HepG2 (cell line): ENCODE results near the gene PEX14. TPM values are rescaled to one million over a fixed set of nuclear protein-coding genes. Genes with fewer than 3 reads are reported as not detected.

Experiments used
- ARID2 ChIP-seq: sonication (generic); formaldehyde crosslinking; IDR thresholded peaks from 2 replicates; pipeline ENCODE4 v1.8.1; 2022; ENCODE audit warnings: mild to moderate bottlenecking, missing genetic modification reagents, borderline replicate concordance
- BORCS8-MEF2B ChIP-seq: sonication (generic); formaldehyde crosslinking; IDR thresholded peaks from 2 replicates; pipeline ENCODE4 v1.8.0; 2022; ENCODE audit warnings: mild to moderate bottlenecking, missing genetic modification reagents
- FOXK2 ChIP-seq: fragments of 450-650 bp; IDR thresholded peaks from 2 replicates; pipeline ENCODE4 v1.6.1; 2016
- KLF15 ChIP-seq: sonication (generic); formaldehyde crosslinking; IDR thresholded peaks from 2 replicates; pipeline ENCODE4 v1.8.1; 2023; ENCODE audit warnings: borderline replicate concordance, mild to moderate bottlenecking, inconsistent platforms, missing genetic modification reagents, mixed read lengths
- KLF6 ChIP-seq: IDR thresholded peaks from 2 replicates; pipeline ENCODE4 v1.8.0; 2016; ENCODE audit warnings: missing biosample characterization, missing genetic modification reagents
- KLF9 ChIP-seq: IDR thresholded peaks from 2 replicates; pipeline ENCODE4 v1.6.1; 2016; ENCODE audit warnings: low read depth
- MAFF ChIP-seq: IDR thresholded peaks from 2 replicates; pipeline ENCODE4 v1.6.1; 2011; ENCODE audit warnings: low read depth, low read length, improper control_type of control experiment
- PHF21A ChIP-seq: sonication (generic); formaldehyde crosslinking; IDR thresholded peaks from 2 replicates; pipeline ENCODE4 v1.5.0; 2020; ENCODE audit warnings: mild to moderate bottlenecking, missing genetic modification reagents
- POLR2AphosphoS2 ChIP-seq: IDR thresholded peaks from 2 replicates; pipeline ENCODE4 v1.6.1; 2011; ENCODE audit warnings: low read depth, low read length, improper control_type of control experiment
- RARG ChIP-seq: sonication (generic); formaldehyde crosslinking; IDR thresholded peaks from 2 replicates; pipeline ENCODE4 v1.4.0; 2020; ENCODE audit warnings: low read depth, mild to moderate bottlenecking, missing genetic modification reagents
- ZNF20 ChIP-seq: sonication (generic); formaldehyde crosslinking; IDR thresholded peaks from 2 replicates; pipeline ENCODE4 v1.4.0; 2020; ENCODE audit warnings: mild to moderate bottlenecking, moderate library complexity, missing genetic modification reagents
- ZNF234 ChIP-seq: sonication (generic); formaldehyde crosslinking; conservative IDR thresholded peaks from 2 replicates; pipeline ENCODE4 v1.5.1; 2020; ENCODE audit warnings: mild to moderate bottlenecking, missing genetic modification reagents
- ZNF256 ChIP-seq: sonication (generic); formaldehyde crosslinking; conservative IDR thresholded peaks from 2 replicates; pipeline ENCODE4 v1.4.0; 2020; ENCODE audit warnings: missing genetic modification reagents
- ZNF430 ChIP-seq: sonication (generic); formaldehyde crosslinking; IDR thresholded peaks from 2 replicates; pipeline ENCODE4 v1.9.0; 2021; ENCODE audit warnings: mild to moderate bottlenecking, missing genetic modification reagents
- ZNF431 ChIP-seq: sonication (generic); formaldehyde crosslinking; IDR thresholded peaks from 2 replicates; pipeline ENCODE4 v1.9.0; 2022; ENCODE audit warnings: missing genetic modification reagents, low read depth, mild to moderate bottlenecking, borderline replicate concordance
- ZNF746 ChIP-seq: sonication (generic); formaldehyde crosslinking; IDR thresholded peaks from 2 replicates; pipeline ENCODE4 v1.8.0; 2022; ENCODE audit warnings: mild to moderate bottlenecking, missing genetic modification reagents
- ZSCAN20 ChIP-seq: sonication (generic); formaldehyde crosslinking; IDR thresholded peaks from 2 replicates; pipeline ENCODE4 v1.4.0; 2020; ENCODE audit warnings: missing genetic modification reagents, mild to moderate bottlenecking, borderline replicate concordance
- polyA plus RNA-seq, 8 experiments: library from polyadenylated mRNA; depleted of rRNA in 3 of 8; stranded (reverse) in 7 of 8; unstranded in 1 of 8; fragments of >200 nt; fragmentation: Illumina TruSeq in 4 of 8; extraction: Trizol in 4 of 8; gene quantifications; 2 replicates each; pipeline versions ENCODE4 v1.2.1 to v1.2.3, GENCODE V29; 2011 to 2016; ENCODE audit warnings: low read depth in 4 of 8, missing spikeins in 1 of 8, mixed read lengths in 1 of 8; ENCODE audit not compliant: insufficient read depth in 1 of 8
- total RNA-seq, 5 experiments: library from RNA; depleted of rRNA; stranded (reverse); fragments of >200 nt; fragmentation: Illumina TruSeq; extraction: Trizol; gene quantifications; 2 replicates each; pipeline ENCODE4 v1.2.3, GENCODE V29; 2016; ENCODE audit warnings: low read depth in 1 of 5
- TF ChIP-seq, protein P1 (sequence below): sonication (generic); formaldehyde crosslinking; IDR thresholded peaks from 2 replicates; pipeline ENCODE4 v1.4.0; 2020; ENCODE audit warnings: mild to moderate bottlenecking, low read depth, missing genetic modification reagents
- TF ChIP-seq, protein P2 (sequence below): sonication (generic); formaldehyde crosslinking; IDR thresholded peaks from 2 replicates; pipeline ENCODE4; 2020; ENCODE audit warnings: missing genetic modification reagents, mild to moderate bottlenecking, borderline replicate concordance
- TF ChIP-seq, protein P3 (sequence below): IDR thresholded peaks from 2 replicates; pipeline ENCODE4 v1.6.1; 2012; ENCODE audit warnings: low read length, improper control_type of control experiment

The PEX14 gene
- total and polyA plus RNA-seq, 2 of the 13 experiments (the other 11 are each of a cell fraction or from before 2014, with no cell fraction given) = 6.5 to 9.9 TPM

DNA sequence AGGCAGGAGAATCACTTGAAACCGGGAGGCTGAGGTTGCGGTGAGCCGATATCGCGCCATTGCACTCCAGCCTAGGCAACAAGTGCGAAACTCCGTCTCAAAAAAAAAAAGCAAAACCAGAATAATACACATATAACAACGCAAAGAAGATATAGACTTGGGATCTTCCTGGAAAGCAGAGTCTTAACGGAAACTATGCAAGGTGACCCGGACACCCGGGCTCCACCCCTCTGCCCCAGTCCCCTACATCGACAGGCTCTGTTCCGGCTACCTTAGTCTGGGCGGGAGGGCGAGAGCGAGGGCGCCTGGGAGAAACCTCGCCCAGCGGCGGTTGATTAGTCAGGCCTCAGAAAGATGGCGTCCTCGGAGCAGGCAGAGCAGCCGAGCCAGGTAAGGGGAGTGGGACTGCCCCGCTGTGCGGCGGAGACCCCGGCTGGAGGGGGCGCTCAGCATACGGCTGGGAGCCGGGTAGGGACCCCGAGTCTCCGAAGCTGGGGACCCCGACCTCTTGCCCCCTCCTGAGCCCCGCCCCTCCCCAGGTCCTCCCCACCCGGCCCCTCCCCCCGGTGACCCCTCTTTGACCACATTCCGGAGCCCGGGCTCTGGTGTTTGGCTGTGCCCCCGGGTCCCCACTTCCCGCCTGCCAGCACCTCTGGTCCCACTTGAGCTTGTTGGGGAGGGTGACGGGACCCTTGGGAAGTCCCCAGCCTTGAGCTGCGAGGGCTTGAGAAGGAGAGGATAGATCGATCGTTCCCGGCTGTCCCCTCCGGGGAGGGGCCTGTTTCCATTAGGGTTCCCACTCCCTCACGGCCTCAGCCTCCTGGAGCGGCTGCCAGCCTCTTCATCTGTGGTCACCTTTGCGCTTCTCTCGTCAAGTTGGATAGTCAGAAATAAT is at the start of gene PEX14 (continued):
- no peak for TF ChIP-seq ZNF234 (CRISPR knock-in tag)
- TF ChIP-seq ARID2 (CRISPR knock-in tag) = no peak
- no peak for TF ChIP-seq MAFF
- TF ChIP-seq FOXK2 = no peak
- no peak for TF ChIP-seq ZNF431 (CRISPR knock-in tag)
- TF ChIP-seq, protein P1, sequence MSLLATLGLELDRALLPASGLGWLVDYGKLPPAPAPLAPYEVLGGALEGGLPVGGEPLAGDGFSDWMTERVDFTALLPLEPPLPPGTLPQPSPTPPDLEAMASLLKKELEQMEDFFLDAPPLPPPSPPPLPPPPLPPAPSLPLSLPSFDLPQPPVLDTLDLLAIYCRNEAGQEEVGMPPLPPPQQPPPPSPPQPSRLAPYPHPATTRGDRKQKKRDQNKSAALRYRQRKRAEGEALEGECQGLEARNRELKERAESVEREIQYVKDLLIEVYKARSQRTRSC (CRISPR knock-in tag) = no peak
- TF ChIP-seq KLF6 = peak; percentile 48; the same call in 1 of the 2 replicates
- TF ChIP-seq ZNF20 = no peak
- TF ChIP-seq, protein P2, sequence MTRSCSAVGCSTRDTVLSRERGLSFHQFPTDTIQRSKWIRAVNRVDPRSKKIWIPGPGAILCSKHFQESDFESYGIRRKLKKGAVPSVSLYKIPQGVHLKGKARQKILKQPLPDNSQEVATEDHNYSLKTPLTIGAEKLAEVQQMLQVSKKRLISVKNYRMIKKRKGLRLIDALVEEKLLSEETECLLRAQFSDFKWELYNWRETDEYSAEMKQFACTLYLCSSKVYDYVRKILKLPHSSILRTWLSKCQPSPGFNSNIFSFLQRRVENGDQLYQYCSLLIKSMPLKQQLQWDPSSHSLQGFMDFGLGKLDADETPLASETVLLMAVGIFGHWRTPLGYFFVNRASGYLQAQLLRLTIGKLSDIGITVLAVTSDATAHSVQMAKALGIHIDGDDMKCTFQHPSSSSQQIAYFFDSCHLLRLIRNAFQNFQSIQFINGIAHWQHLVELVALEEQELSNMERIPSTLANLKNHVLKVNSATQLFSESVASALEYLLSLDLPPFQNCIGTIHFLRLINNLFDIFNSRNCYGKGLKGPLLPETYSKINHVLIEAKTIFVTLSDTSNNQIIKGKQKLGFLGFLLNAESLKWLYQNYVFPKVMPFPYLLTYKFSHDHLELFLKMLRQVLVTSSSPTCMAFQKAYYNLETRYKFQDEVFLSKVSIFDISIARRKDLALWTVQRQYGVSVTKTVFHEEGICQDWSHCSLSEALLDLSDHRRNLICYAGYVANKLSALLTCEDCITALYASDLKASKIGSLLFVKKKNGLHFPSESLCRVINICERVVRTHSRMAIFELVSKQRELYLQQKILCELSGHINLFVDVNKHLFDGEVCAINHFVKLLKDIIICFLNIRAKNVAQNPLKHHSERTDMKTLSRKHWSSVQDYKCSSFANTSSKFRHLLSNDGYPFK (CRISPR knock-in tag) = peak; percentile 99
- TF ChIP-seq ZSCAN20 = peak; percentile 78; the same call in 1 of the 2 replicates
- TF ChIP-seq BORCS8-MEF2B (CRISPR knock-in tag) = no peak
- TF ChIP-seq POLR2AphosphoS2 = peak; percentile 89; the same call in 1 of the 2 replicates
- TF ChIP-seq PHF21A = peak; percentile 23; the same call in 1 of the 2 replicates
- no peak; the same call in 1 of the 2 replicates for TF ChIP-seq ZNF746 (CRISPR knock-in tag)
- no peak for TF ChIP-seq KLF15 (CRISPR knock-in tag)
- no peak for TF ChIP-seq KLF9 (CRISPR knock-in tag)
- TF ChIP-seq, protein P3, sequence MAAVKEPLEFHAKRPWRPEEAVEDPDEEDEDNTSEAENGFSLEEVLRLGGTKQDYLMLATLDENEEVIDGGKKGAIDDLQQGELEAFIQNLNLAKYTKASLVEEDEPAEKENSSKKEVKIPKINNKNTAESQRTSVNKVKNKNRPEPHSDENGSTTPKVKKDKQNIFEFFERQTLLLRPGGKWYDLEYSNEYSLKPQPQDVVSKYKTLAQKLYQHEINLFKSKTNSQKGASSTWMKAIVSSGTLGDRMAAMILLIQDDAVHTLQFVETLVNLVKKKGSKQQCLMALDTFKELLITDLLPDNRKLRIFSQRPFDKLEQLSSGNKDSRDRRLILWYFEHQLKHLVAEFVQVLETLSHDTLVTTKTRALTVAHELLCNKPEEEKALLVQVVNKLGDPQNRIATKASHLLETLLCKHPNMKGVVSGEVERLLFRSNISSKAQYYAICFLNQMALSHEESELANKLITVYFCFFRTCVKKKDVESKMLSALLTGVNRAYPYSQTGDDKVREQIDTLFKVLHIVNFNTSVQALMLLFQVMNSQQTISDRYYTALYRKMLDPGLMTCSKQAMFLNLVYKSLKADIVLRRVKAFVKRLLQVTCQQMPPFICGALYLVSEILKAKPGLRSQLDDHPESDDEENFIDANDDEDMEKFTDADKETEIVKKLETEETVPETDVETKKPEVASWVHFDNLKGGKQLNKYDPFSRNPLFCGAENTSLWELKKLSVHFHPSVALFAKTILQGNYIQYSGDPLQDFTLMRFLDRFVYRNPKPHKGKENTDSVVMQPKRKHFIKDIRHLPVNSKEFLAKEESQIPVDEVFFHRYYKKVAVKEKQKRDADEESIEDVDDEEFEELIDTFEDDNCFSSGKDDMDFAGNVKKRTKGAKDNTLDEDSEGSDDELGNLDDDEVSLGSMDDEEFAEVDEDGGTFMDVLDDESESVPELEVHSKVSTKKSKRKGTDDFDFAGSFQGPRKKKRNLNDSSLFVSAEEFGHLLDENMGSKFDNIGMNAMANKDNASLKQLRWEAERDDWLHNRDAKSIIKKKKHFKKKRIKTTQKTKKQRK = no peak
- TF ChIP-seq RARG (CRISPR knock-in tag) = no peak
- TF ChIP-seq ZNF256 = no peak
- TF ChIP-seq ZNF430 (CRISPR knock-in tag) = no peak
